Neural cell (in vitro differentiated cells): ENCODE measurements around the gene SLIT3. TPM values are rescaled to one million over a fixed set of nuclear protein-coding genes. Genes with fewer than 3 reads are reported as not detected.
A peak's percentile ranks its signal among the peaks of the same experiment; 100 is the strongest.

ENCODE experiments used
- H2AFZ ChIP-seq: fragments of 200-600, 300-800 bp; sonication (generic), shearing (Covaris generic); 2 replicates; pipeline ENCODE4 v1.6.0; 2014; ENCODE audit warnings: low read depth, mild to moderate bottlenecking, antibody characterized with exemption, low read length, moderate library complexity
- H3F3A ChIP-seq: fragments of 200-600 bp; shearing (Covaris generic); 2 replicates; pipeline ENCODE4 v1.6.1; 2016; ENCODE audit warnings: mild to moderate bottlenecking, moderate library complexity, mixed read lengths, antibody characterized with exemption, low read length; ENCODE audit not compliant: insufficient read depth, poor library complexity, severe bottlenecking
- H3K27ac ChIP-seq: fragments of 200-600, 300-800 bp; sonication (generic), shearing (Covaris generic); 2 replicates; pipeline ENCODE4 v1.5.1; 2014; ENCODE audit warnings: mild to moderate bottlenecking, low read length, moderate library complexity
- H3K27me3 ChIP-seq: fragments of 300-800, 200-600 bp; sonication (generic), shearing (Covaris generic); 2 replicates; pipeline ENCODE4 v1.6.0; 2014; ENCODE audit warnings: mild to moderate bottlenecking, low read depth, low read length, moderate library complexity; ENCODE audit not compliant: insufficient read depth
- H3K36me3 ChIP-seq: fragments of 300-800, 200-600 bp; sonication (generic), shearing (Covaris generic); 2 replicates; pipeline ENCODE4 v1.5.1; 2014; ENCODE audit warnings: mild to moderate bottlenecking, antibody characterized with exemption, low read length, moderate library complexity; ENCODE audit not compliant: insufficient read depth
- H3K4me2 ChIP-seq: fragments of 300-800, 200-600 bp; sonication (generic), shearing (Covaris generic); 2 replicates; pipeline ENCODE4 v1.6.0; 2014; ENCODE audit warnings: mild to moderate bottlenecking, low read length
- H3K4me3 ChIP-seq: fragments of 300-800, 200-600 bp; sonication (generic), shearing (Covaris generic); 2 replicates; pipeline ENCODE4 v1.5.1; 2014; ENCODE audit warnings: mild to moderate bottlenecking, low read length, moderate library complexity
- H3K79me2 ChIP-seq: fragments of 200-600 bp; shearing (Covaris generic); replicated peaks from 2 replicates; pipeline ENCODE4 v1.6.0; 2014; ENCODE audit warnings: mild to moderate bottlenecking, low read length, moderate library complexity; ENCODE audit not compliant: insufficient read depth
- H3K9ac ChIP-seq: fragments of 300-800, 200-600 bp; sonication (generic), shearing (Covaris generic); 2 replicates; pipeline ENCODE4 v1.6.1; 2016; ENCODE audit warnings: mild to moderate bottlenecking, low read length, mixed read lengths
- H3K9me2 ChIP-seq: fragments of 200-600 bp; shearing (Covaris generic); 2 replicates; pipeline ENCODE4 v1.6.1; 2016; ENCODE audit warnings: mild to moderate bottlenecking, low read length, mixed read lengths; ENCODE audit not compliant: insufficient read depth
- H3K9me3 ChIP-seq: fragments of 200-600, 300-800 bp; sonication (generic), shearing (Covaris generic); 2 replicates; pipeline ENCODE4 v1.6.1; 2016; ENCODE audit warnings: mild to moderate bottlenecking, mixed run types, low read length, moderate library complexity, mixed read lengths
- H4K20me1 ChIP-seq: fragments of 200-600 bp; shearing (Covaris generic); 2 replicates; pipeline ENCODE4 v1.6.1; 2016; ENCODE audit warnings: mild to moderate bottlenecking, mixed run types; ENCODE audit not compliant: insufficient read depth
- CTCF ChIP-seq: fragments of 450-650 bp; IDR thresholded peaks from 2 replicates; pipeline ENCODE4 v1.5.1; 2014; ENCODE audit warnings: antibody characterized with exemption, mild to moderate bottlenecking, moderate library complexity; ENCODE audit not compliant: poor library complexity, severe bottlenecking
- EP300 ChIP-seq: fragments of 450-650 bp; conservative IDR thresholded peaks from 2 replicates; pipeline ENCODE4 v1.6.1; 2014; ENCODE audit warnings: antibody characterized with exemption, mild to moderate bottlenecking, moderate library complexity; ENCODE audit not compliant: poor library complexity, severe bottlenecking
- EZH2 ChIP-seq: fragments of 200-600, 300-800 bp; shearing (Covaris generic), sonication (generic); IDR thresholded peaks from 2 replicates; pipeline ENCODE4 v1.6.1; 2014; ENCODE audit warnings: antibody characterized with exemption, low read length, borderline replicate concordance, mild to moderate bottlenecking; ENCODE audit not compliant: insufficient read depth, poor library complexity, severe bottlenecking
- MXI1 ChIP-seq: fragments of 450-650 bp; conservative IDR thresholded peaks from 2 replicates; pipeline ENCODE4 v1.6.1; 2014; ENCODE audit warnings: antibody characterized with exemption, mild to moderate bottlenecking; ENCODE audit not compliant: poor library complexity, severe bottlenecking
- POLR2AphosphoS5 ChIP-seq: IDR thresholded peaks from 2 replicates; pipeline ENCODE4 v1.6.1; 2012
- RAD21 ChIP-seq: fragments of 450-650 bp; conservative IDR thresholded peaks from 2 replicates; pipeline ENCODE4 v1.6.1; 2014; ENCODE audit warnings: antibody characterized with exemption, mild to moderate bottlenecking, moderate library complexity
- REST ChIP-seq: IDR thresholded peaks from 2 replicates; pipeline ENCODE4 v1.6.1; 2012; ENCODE audit warnings: borderline replicate concordance
- SMC3 ChIP-seq: fragments of 450-650 bp; conservative IDR thresholded peaks from 2 replicates; pipeline ENCODE4 v1.6.1; 2014; ENCODE audit warnings: antibody characterized with exemption, mild to moderate bottlenecking, moderate library complexity; ENCODE audit not compliant: poor library complexity
- TAF1 ChIP-seq: IDR thresholded peaks from 2 replicates; pipeline ENCODE4 v1.6.1; 2012; ENCODE audit warnings: low read depth
- polyA plus RNA-seq: library from polyadenylated mRNA; depleted of rRNA; stranded (reverse); fragments of >200 nt; gene quantifications from 2 replicates; pipeline ENCODE4 v1.2.3, GENCODE V29; 2014

The SLIT3 gene
- polyA plus RNA-seq, 1 donor from 2014 or later = 1.2 TPM

DNA sequence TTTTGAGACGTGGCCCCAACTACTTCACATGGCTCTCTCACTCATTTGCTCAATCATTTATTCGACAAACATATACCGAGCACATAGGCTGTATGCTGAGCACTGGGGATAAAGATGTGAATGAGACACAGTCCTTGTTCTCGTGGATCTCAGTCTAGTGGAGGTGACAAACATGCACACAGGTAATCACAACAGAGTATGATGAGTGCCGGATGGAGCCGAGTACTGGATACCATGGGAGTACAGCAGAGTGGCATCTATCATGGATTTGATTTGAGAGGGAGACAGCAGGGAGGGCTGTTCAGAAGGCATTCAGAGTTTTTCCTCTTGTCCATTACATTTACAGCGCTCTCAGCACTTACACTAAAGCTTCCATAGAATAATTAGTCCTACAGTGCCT, 259.8 kb downstream of the SLIT3 start:
- Histone ChIP-seq H3K9ac (no peak overlapping the region), H3K79me2 (no peaks in the 10 kb centered on the region), H4K20me1 (no peaks in the 10 kb centered on the region), H3K4me2 (peak overlapping the region; percentile 4), H3K36me3 (no peaks in the 10 kb centered on the region), H3K27me3 (no peaks in the 10 kb centered on the region), H3K9me2 (no peaks in the 10 kb centered on the region), H3K9me3 (no peaks in the 10 kb centered on the region), H3F3A (peaks cover 16% of the 10 kb centered on the region), H3K4me3 (peak overlapping the region; percentile 28), H2AFZ (no peak overlapping the region), H3K27ac (peak overlapping the region; percentile 36)
- TF ChIP-seq POLR2AphosphoS5 = peak; percentile 91
- TF ChIP-seq EZH2 = no peak
- TF ChIP-seq EP300 = peak; percentile 88
- no peak for TF ChIP-seq RAD21
- no peak for TF ChIP-seq CTCF
- TF ChIP-seq REST = peak; percentile 46
- TF ChIP-seq MXI1 = no peak
- no peak for TF ChIP-seq TAF1
- TF ChIP-seq SMC3 = peak; percentile 12

GRCh38 chr5:169039592-169039991, 261.3 kb downstream of the SLIT3 start:
- no peaks in the 10 kb centered on the region for H3K79me2 ChIP-seq
- no peaks in the 10 kb centered on the region for H3K27me3 ChIP-seq
- no peak overlapping the region for H2AFZ ChIP-seq
- TF ChIP-seq RAD21 = no peak
- TF ChIP-seq MXI1 = no peak
- TF ChIP-seq EP300 = no peak
- TF ChIP-seq POLR2AphosphoS5 = no peak
- TF ChIP-seq EZH2 = no peak
- no peak for TF ChIP-seq CTCF
- TF ChIP-seq SMC3 = no peak
- TF ChIP-seq TAF1 = no peak
- no peak for TF ChIP-seq REST
- peaks cover 21% of the 10 kb centered on the region for H3F3A ChIP-seq
- H3K4me2 ChIP-seq = no peak overlapping the region
- no peak overlapping the region for H3K9ac ChIP-seq
- no peaks in the 10 kb centered on the region for H3K9me3 ChIP-seq
- H3K4me3 ChIP-seq = peak overlapping the region; percentile 28
- H4K20me1 ChIP-seq = no peaks in the 10 kb centered on the region
- H3K27ac ChIP-seq = no peak overlapping the region
- no peaks in the 10 kb centered on the region for H3K9me2 ChIP-seq
- H3K36me3 ChIP-seq = no peaks in the 10 kb centered on the region
